Muscle layer of colon (tissue), 2 donors: ENCODE measurements around the gene TEAD2.

Experiments
- H3K27ac ChIP-seq: one replicate; pipeline ENCODE4 v1.7.0; 2013; ENCODE audit warnings: low read depth, mild to moderate bottlenecking, low read length, moderate library complexity
- H3K27me3 ChIP-seq, 2 donors: one replicate each; pipeline ENCODE4 v1.7.0; 2013; ENCODE audit warnings: low read length in 2 of 2, mild to moderate bottlenecking in 2 of 2; ENCODE audit not compliant: insufficient read depth in 2 of 2, control insufficient read depth in 1 of 2
- H3K36me3 ChIP-seq: one replicate; pipeline ENCODE4 v1.7.0; 2013; ENCODE audit warnings: mild to moderate bottlenecking, low read length; ENCODE audit not compliant: insufficient read depth
- H3K4me1 ChIP-seq: one replicate; pipeline ENCODE4 v1.7.0; 2013; ENCODE audit warnings: mild to moderate bottlenecking, low read length; ENCODE audit not compliant: insufficient read depth
- H3K4me3 ChIP-seq, 2 donors: one replicate each; pipeline ENCODE4 v1.7.0; 2013; ENCODE audit warnings: low read length in 2 of 2, low read depth in 1 of 2, mild to moderate bottlenecking in 1 of 2, moderate library complexity in 1 of 2
- H3K9ac ChIP-seq: one replicate; pipeline ENCODE4 v1.7.0; 2013; ENCODE audit warnings: low read length
- H3K9me3 ChIP-seq: one replicate; pipeline ENCODE4 v1.7.0; 2013; ENCODE audit warnings: mild to moderate bottlenecking, low read length
- donor health status: abdominal sarcoma.
- donor health status: Adenocarcinoma of cecum.

Gene TEAD2

DNA sequence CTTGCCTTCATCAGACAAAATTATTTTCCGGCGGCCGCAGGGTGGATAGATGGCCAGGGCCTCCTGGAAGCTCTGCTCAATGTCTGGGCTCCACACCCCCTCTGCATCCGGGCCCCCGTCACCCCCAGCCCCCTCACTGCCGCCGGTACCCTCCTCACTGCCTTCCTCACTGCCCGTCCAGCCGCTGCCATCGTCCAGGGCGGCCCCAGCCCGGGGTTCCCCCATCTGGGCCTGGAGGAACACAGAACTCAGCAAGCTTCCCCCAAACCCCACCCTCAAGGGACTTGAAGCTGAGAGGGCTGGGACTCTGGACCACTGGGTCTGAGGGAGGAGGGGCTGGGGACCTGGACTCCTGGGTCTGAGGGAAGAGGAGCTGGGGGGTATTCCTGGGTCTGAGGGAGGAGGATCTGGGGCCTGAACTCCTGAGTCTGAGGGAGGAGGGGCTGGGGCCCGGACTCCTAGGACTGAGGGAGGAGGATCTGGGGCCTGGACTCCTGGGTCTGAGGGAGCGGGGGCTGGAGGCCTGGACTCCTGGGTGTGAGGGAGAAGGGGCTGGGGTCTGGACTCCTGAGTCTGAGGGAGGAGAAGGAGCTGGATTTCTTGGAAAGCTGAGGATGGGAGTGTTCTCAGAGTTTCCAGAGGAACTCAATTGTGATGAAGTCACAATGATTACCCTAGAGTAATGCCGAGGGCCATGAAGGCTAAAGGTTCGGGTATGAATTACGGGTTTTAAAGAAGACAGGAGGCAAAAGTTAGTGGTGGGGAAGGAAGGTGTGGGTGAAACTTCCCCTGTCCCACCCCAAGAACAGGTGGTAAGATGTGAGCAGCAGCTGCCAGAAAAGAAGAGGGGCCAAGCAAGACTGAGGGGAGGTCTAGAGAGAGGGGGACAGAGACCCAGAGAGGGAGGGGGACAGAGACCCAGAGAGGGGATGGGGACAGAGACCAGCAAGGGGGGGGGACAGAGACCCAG lies 2.1 kb downstream of the TEAD2 start:
- Histone ChIP-seq H3K36me3 (peaks cover 17% of the 10 kb centered on the region), H3K4me1 (peaks cover 18% of the 10 kb centered on the region), H3K27me3 (no peaks in the 10 kb centered on the region), H3K9ac (no peak overlapping the region), H3K27ac (no peak overlapping the region), H3K4me3 (peak overlapping the region in 1 of 2 donors; percentile 83), H3K9me3 (no peaks in the 10 kb centered on the region)

DNA sequence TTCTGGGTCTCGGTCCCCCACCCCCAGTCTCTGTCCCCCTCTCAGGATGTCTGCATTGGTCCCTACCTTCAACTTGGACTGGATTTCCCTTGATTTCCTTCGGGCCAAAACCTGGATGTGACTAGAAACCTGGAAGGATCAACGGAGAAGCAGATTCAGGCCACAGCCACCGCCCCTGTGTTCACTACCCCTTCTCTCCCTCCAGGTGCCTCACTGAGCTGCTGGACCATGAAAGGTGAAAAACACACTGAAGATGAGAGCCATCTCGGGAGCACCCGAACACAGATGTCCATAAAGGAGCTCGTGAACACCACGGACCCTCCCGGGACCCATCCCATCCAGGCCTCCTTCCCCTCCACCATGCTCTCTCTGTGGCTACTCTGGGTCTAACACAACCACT lies 5.0 kb downstream of the TEAD2 start:
- no peak overlapping the region for H3K27ac ChIP-seq

GRCh38 chr19:49356382-49356781 lies 5.8 kb downstream of the TEAD2 start:
- no peak overlapping the region for H3K9ac ChIP-seq
- H3K4me1 ChIP-seq: peaks cover 10% of the 10 kb centered on the region
- peak overlapping the region in 1 of 2 donors; percentile 25 for H3K4me3 ChIP-seq
- no peaks in the 10 kb centered on the region for H3K27me3 ChIP-seq
- peaks cover 28% of the 10 kb centered on the region for H3K36me3 ChIP-seq
- H3K27ac ChIP-seq: no peak overlapping the region
- no peaks in the 10 kb centered on the region for H3K9me3 ChIP-seq

More for the DNA sequence above, 5.0 kb downstream of the TEAD2 start:
- Histone ChIP-seq H3K36me3 (peaks cover 28% of the 10 kb centered on the region), H3K4me1 (peaks cover 10% of the 10 kb centered on the region), H3K9me3 (no peaks in the 10 kb centered on the region), H3K9ac (no peak overlapping the region), H3K27me3 (no peaks in the 10 kb centered on the region), H3K4me3 (no peak overlapping the region)

GRCh38 chr19:49355909-49356353 lies 6.3 kb downstream of the TEAD2 start:
- H3K27ac ChIP-seq: no peak overlapping the region
- H3K36me3 ChIP-seq: peaks cover 28% of the 10 kb centered on the region

DNA sequence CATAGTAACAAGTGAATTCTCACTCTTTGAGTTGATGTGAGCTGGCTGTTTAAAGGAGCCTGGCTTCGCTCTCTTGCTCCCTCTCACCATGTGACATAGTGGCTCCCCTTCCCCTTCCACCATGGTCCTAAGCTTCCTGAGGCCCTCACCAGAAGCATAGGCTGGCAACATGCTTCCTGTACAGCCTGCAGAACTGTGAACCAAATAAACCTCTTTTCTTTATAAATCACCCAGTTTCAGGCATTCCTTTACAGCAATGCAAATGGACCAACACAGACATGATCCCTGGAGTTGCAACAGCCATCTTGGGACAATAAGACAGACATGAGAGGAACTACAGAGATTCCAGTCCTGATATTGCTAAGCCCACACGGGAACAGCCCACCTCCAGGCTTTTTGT lies 12.6 kb downstream of the TEAD2 start:
- Histone ChIP-seq H3K9me3 (no peaks in the 10 kb centered on the region), H3K27me3 (no peaks in the 10 kb centered on the region), H3K27ac (no peak overlapping the region), H3K9ac (no peak overlapping the region), H3K4me1 (no peaks in the 10 kb centered on the region), H3K4me3 (no peak overlapping the region), H3K36me3 (peaks cover 50% of the 10 kb centered on the region)

More at GRCh38 chr19:49355909-49356353, 6.3 kb downstream of the TEAD2 start:
- Histone ChIP-seq H3K4me1 (peaks cover 9% of the 10 kb centered on the region), H3K4me3 (no peak overlapping the region), H3K9me3 (no peaks in the 10 kb centered on the region), H3K27me3 (no peaks in the 10 kb centered on the region), H3K9ac (no peak overlapping the region)

DNA sequence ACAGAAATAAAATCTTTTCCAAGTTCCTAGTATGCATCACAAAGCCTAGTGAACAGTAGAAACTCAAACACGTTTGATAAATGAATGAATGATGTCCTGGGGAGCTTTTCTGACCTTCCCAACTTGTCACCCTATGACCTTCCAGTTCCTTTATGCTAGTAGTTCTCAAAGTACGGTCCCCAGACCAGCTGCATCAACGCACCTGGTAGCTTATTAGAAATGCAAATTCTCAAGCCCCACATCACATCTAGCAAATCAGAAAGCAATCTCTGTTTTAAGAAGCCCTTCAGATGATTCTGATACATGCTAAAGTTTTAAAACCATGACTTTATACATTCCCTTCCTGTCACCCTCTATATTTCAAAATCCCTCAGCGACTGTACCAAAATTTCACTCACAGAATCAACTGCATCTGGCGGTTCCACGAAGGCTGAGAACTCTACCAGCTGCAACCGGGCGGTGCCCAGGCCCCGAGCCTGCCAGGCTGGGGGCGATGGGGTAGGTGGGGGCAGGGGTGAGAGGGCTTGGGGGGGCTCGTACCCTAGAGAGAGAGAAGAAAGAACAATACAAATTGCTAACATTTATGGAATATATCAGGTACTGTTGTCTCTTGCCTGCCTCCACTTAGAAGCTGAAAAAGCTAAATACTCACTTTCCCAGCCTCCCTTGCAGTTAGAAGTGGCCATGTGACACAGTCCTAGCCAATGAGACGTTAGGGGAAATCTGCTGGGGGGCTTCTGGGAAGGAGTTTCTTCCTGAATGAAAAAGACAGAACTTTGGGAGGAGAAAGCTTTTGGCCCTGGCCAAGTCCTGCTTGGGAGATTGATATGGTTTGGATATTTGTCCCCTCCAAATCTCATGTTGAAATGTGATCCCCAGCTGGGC lies 13.7 kb downstream of the TEAD2 start:
- H3K9me3 ChIP-seq: no peaks in the 10 kb centered on the region
- H3K4me3 ChIP-seq: no peak overlapping the region
- H3K4me1 ChIP-seq: no peaks in the 10 kb centered on the region
- peaks cover 51% of the 10 kb centered on the region for H3K36me3 ChIP-seq
- no peak overlapping the region for H3K27ac ChIP-seq
- H3K27me3 ChIP-seq: no peaks in the 10 kb centered on the region
- no peak overlapping the region for H3K9ac ChIP-seq

DNA sequence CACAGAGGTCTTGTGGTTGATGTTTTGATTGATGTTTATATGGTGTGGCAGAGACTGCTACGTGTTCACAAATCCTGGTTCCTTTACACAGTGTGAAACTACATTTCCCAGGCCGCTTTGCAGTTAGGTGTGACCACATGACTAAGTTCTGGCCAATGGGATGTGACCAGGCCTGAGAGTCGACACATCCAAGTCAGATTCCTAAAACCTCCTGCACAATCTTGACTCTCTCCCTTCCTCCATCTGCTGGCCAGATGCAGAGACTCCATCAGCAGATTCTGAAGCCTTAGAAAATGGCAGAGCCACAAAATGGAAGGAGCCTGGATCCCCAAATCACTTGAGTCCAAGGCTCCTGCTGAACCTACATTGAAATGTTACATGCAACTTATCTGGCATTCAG lies 14.4 kb downstream of the TEAD2 start:
- Histone ChIP-seq H3K36me3 (peaks cover 57% of the 10 kb centered on the region), H3K9ac (no peak overlapping the region), H3K4me3 (no peak overlapping the region), H3K9me3 (no peaks in the 10 kb centered on the region), H3K4me1 (no peaks in the 10 kb centered on the region), H3K27me3 (no peaks in the 10 kb centered on the region), H3K27ac (no peak overlapping the region)

GRCh38 chr19:49347191-49347590 lies 15.0 kb downstream of the TEAD2 start:
- no peak overlapping the region for H3K4me3 ChIP-seq
- no peak overlapping the region for H3K9ac ChIP-seq
- H3K36me3 ChIP-seq: peaks cover 63% of the 10 kb centered on the region
- H3K27ac ChIP-seq: no peak overlapping the region
- H3K27me3 ChIP-seq: no peaks in the 10 kb centered on the region
- no peaks in the 10 kb centered on the region for H3K4me1 ChIP-seq
- H3K9me3 ChIP-seq: no peaks in the 10 kb centered on the region

DNA sequence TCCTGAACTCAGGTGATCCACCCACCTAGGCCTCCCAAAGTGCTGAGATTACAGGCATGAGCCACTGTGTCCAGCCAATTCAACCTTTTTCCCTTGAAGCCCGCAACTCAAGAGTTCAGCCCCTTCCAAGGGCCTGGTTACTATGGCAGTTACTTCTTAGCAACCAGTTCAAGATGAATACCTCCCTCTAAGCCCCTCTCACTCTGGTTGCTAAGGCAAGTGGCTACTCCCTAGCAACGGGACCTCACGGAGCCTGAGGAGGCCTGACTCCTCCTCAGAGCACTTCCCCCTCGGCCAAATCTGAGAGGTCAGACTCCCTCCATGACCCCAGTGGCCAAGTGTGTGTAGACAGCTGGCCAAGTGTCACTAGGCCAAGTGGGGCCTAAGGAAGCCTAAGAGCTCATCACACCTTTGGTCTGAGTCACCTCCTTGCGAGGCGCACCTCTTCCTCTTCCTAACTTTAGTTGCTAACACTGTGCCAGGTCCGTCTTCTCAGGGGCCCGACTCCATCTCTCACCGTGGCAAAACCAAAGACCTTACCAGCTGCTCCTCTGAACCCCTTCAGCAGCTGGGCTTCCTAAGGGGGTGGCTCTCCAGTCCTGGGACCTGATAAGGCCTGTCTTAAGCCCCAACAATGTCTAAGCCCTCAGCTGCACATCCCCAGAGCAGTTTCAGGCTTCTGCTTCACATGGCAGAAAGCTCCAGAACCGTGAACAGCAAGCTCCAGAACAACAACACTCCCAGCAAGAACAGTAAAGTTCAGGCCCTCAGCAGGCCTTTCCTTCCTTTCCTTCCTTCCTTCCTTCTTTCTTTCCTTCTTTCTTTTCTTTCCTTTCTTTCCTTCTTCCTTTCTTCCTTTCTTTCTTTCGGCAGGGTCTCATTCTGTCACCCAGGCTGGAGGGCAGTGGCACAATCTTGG lies 17.5 kb downstream of the TEAD2 start:
- no peak overlapping the region for H3K9ac ChIP-seq
- H3K4me1 ChIP-seq: no peaks in the 10 kb centered on the region
- H3K9me3 ChIP-seq: no peaks in the 10 kb centered on the region
- no peaks in the 10 kb centered on the region for H3K27me3 ChIP-seq
- no peak overlapping the region for H3K4me3 ChIP-seq
- no peak overlapping the region for H3K27ac ChIP-seq
- peaks cover 70% of the 10 kb centered on the region for H3K36me3 ChIP-seq

DNA sequence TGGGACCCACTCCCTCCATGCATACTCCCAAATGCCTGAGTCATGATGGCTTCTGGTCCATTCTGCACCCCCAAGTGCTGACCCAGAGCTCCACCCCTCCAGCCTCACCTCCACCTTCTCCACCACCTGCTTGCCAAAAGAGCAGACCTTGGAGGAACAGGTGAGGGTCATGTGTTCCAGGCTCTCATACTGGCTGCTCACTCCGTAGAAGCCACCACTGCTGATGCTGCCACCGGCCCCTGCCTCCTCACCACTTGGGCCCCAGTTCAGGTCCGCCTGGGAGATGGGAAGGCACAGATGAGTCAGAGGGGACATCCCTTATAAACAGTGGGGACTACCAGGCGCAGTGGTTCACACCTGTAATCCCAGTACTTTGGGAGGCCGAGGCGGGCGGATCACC lies 19.1 kb downstream of the TEAD2 start:
- no peaks in the 10 kb centered on the region for H3K9me3 ChIP-seq
- H3K9ac ChIP-seq: no peak overlapping the region
- no peak overlapping the region for H3K27ac ChIP-seq
- no peaks in the 10 kb centered on the region for H3K27me3 ChIP-seq
- H3K4me3 ChIP-seq: no peak overlapping the region
- peaks cover 54% of the 10 kb centered on the region for H3K36me3 ChIP-seq
- peaks cover 5% of the 10 kb centered on the region for H3K4me1 ChIP-seq
